HG03432 (cell line): Measurements from ENCODE around the gene FTSJ1.

Experiments
- ATAC-seq: cut with Tn5 transposase; IDR thresholded peaks from one replicate; pipeline ENCODE4 v1.9.1; 2021; ENCODE audit warnings: mild to moderate bottlenecking, moderate library complexity; ENCODE audit not compliant: unreplicated experiment

The FTSJ1 gene

GRCh38 chrX:48470110-48470832, 5.7 kb upstream of the FTSJ1 start, which contains the start of gene SLC38A5:
Gene SLC38A5 (minus strand): TSS chrX:48470260. CDS start chrX:48467924, 2,336 bp downstream.
- no peak for ATAC-seq

- no peak for ATAC-seq
These were observed 5.2 kb upstream of the FTSJ1 start for GRCh38 chrX:48470833-48471118.

GRCh38 chrX:48471504-48471903, 4.5 kb upstream of the FTSJ1 start:
- ATAC-seq, result no peak

- ATAC-seq, result no peak
These were observed 3.8 kb upstream of the FTSJ1 start for GRCh38 chrX:48472225-48472624.

- no peak for ATAC-seq
These were observed 2.9 kb upstream of the FTSJ1 start for GRCh38 chrX:48472851-48473703.

GRCh38 chrX:48473704-48473990, 2.4 kb upstream of the FTSJ1 start:
- no peak for ATAC-seq

GRCh38 chrX:48474127-48474526, 1.9 kb upstream of the FTSJ1 start:
- no peak for ATAC-seq

- ATAC-seq, result no peak
These were observed 1.4 kb upstream of the FTSJ1 start for GRCh38 chrX:48474581-48474980.

GRCh38 chrX:48475296-48475695, 703 bp upstream of the FTSJ1 start:
- no peak for ATAC-seq

- ATAC-seq, result no peak
These were observed 920 bp downstream of the FTSJ1 start for GRCh38 chrX:48476919-48477318.

- no peak for ATAC-seq
These were observed 2.2 kb downstream of the FTSJ1 start for GRCh38 chrX:48477960-48478755.

GRCh38 chrX:48478806-48479205, 2.8 kb downstream of the FTSJ1 start:
- ATAC-seq, result no peak

- ATAC-seq, result no peak
These were observed 4.1 kb downstream of the FTSJ1 start for GRCh38 chrX:48480142-48480541.

GRCh38 chrX:48480583-48480982, 4.6 kb downstream of the FTSJ1 start:
- ATAC-seq, result no peak

- no peak for ATAC-seq
These were observed 6.5 kb downstream of the FTSJ1 start for GRCh38 chrX:48482526-48482925.

- ATAC-seq, result no peak
These were observed 11.4 kb downstream of the FTSJ1 start for GRCh38 chrX:48487362-48487798.

- no peak for ATAC-seq
These were observed 12.0 kb downstream of the FTSJ1 start for GRCh38 chrX:48488034-48488433.

- no peak for ATAC-seq
These were observed 13.3 kb downstream of the FTSJ1 start for GRCh38 chrX:48489296-48489695.

- ATAC-seq, result no peak
These were observed 13.9 kb downstream of the FTSJ1 start for GRCh38 chrX:48489892-48490291.

- ATAC-seq, result no peak
These were observed 14.7 kb downstream of the FTSJ1 start for GRCh38 chrX:48490661-48491060.

GRCh38 chrX:48491809-48492208, 15.8 kb downstream of the FTSJ1 start:
- no peak for ATAC-seq
